GM19239 (cell line): ENCODE data around the gene SLC9A7.

ENCODE experiments used
- DNase-seq: peaks from one replicate; pipeline ENCODE4 v3.0.0; 2011; ENCODE audit warnings: low spot score; ENCODE audit not compliant: insufficient read length
- FAIRE-seq: peaks from 2 replicates; lab custom pipeline; 2011; peaks lifted over from hg19 to GRCh38; lab: Jason Lieb, UNC

The SLC9A7 gene

GRCh38 chrX:46620505-46620904, 138.4 kb downstream of the SLC9A7 start:
- FAIRE-seq (peak; percentile 39), DNase-seq (no peak)

- no peak for FAIRE-seq
- no peak for DNase-seq
These were observed 140.0 kb downstream of the SLC9A7 start for GRCh38 chrX:46618947-46619346.

- no peak for DNase-seq
- FAIRE-seq, result no peak
These were observed 141.0 kb downstream of the SLC9A7 start for GRCh38 chrX:46617906-46618305.

GRCh38 chrX:46611658-46612362, 147.1 kb downstream of the SLC9A7 start:
- DNase-seq (no peak), FAIRE-seq (peak; percentile 70)

- DNase-seq (no peak), FAIRE-seq (peak; percentile 53)
These were observed 148.8 kb downstream of the SLC9A7 start for GRCh38 chrX:46610070-46610658.

- no peak for DNase-seq
- FAIRE-seq, result peak; percentile 78
These were observed 151.0 kb downstream of the SLC9A7 start for GRCh38 chrX:46607916-46608315.

GRCh38 chrX:46602468-46603102, 156.3 kb downstream of the SLC9A7 start:
- DNase-seq, result no peak
- FAIRE-seq, result peak; percentile 75

GRCh38 chrX:46601283-46601682, 157.6 kb downstream of the SLC9A7 start:
- FAIRE-seq, result no peak

GRCh38 chrX:46599051-46599560, 159.8 kb downstream of the SLC9A7 start:
- FAIRE-seq (no peak), DNase-seq (no peak)

More at GRCh38 chrX:46601283-46601682, 157.6 kb downstream of the SLC9A7 start:
- no peak for DNase-seq

- DNase-seq (no peak), FAIRE-seq (no peak)
These were observed 161.1 kb downstream of the SLC9A7 start for GRCh38 chrX:46597771-46598170.

- FAIRE-seq, result no peak
- DNase-seq, result no peak
These were observed 161.7 kb downstream of the SLC9A7 start for GRCh38 chrX:46597208-46597607.

GRCh38 chrX:46595084-46595483, 163.8 kb downstream of the SLC9A7 start:
- FAIRE-seq (no peak), DNase-seq (no peak)

- no peak for FAIRE-seq
- no peak for DNase-seq
These were observed 168.8 kb downstream of the SLC9A7 start for GRCh38 chrX:46589977-46590723.

GRCh38 chrX:46588263-46588662, 170.7 kb downstream of the SLC9A7 start:
- DNase-seq (no peak), FAIRE-seq (no peak)

GRCh38 chrX:46587753-46588171, 171.2 kb downstream of the SLC9A7 start:
- DNase-seq, result no peak
- peak; percentile 76 for FAIRE-seq

- FAIRE-seq (peak; percentile 35), DNase-seq (no peak)
These were observed 171.8 kb downstream of the SLC9A7 start for GRCh38 chrX:46587158-46587557.

- DNase-seq (no peak), FAIRE-seq (no peak)
These were observed 174.2 kb downstream of the SLC9A7 start for GRCh38 chrX:46584736-46585135.

GRCh38 chrX:46582966-46583365, 176.0 kb downstream of the SLC9A7 start:
- FAIRE-seq (no peak), DNase-seq (no peak)

- FAIRE-seq, result no peak
- no peak for DNase-seq
These were observed 176.6 kb downstream of the SLC9A7 start for GRCh38 chrX:46582325-46582724.

GRCh38 chrX:46580613-46581012, 178.3 kb downstream of the SLC9A7 start:
- DNase-seq (no peak), FAIRE-seq (no peak)

- DNase-seq (no peak), FAIRE-seq (no peak)
These were observed 179.7 kb downstream of the SLC9A7 start for GRCh38 chrX:46579250-46579649.
